ENCODE data around the gene PUS10. TPM values are rescaled to one million over a fixed set of nuclear protein-coding genes. Genes with fewer than 3 reads are reported as not detected.
A peak's percentile ranks its signal among the peaks of the same experiment; 100 is the strongest.

Gene PUS10
- total and polyA plus RNA-seq, 2 of the 13 experiments (the other 11 are each of a cell fraction or from before 2014, with no cell fraction given): 41.4 to 44.3 TPM

GRCh38 chr2:61065714-61066709 is 48.0 kb upstream of the PUS10 start, which contains the start of gene SANBR (continued):
- TF ChIP-seq, protein P1, sequence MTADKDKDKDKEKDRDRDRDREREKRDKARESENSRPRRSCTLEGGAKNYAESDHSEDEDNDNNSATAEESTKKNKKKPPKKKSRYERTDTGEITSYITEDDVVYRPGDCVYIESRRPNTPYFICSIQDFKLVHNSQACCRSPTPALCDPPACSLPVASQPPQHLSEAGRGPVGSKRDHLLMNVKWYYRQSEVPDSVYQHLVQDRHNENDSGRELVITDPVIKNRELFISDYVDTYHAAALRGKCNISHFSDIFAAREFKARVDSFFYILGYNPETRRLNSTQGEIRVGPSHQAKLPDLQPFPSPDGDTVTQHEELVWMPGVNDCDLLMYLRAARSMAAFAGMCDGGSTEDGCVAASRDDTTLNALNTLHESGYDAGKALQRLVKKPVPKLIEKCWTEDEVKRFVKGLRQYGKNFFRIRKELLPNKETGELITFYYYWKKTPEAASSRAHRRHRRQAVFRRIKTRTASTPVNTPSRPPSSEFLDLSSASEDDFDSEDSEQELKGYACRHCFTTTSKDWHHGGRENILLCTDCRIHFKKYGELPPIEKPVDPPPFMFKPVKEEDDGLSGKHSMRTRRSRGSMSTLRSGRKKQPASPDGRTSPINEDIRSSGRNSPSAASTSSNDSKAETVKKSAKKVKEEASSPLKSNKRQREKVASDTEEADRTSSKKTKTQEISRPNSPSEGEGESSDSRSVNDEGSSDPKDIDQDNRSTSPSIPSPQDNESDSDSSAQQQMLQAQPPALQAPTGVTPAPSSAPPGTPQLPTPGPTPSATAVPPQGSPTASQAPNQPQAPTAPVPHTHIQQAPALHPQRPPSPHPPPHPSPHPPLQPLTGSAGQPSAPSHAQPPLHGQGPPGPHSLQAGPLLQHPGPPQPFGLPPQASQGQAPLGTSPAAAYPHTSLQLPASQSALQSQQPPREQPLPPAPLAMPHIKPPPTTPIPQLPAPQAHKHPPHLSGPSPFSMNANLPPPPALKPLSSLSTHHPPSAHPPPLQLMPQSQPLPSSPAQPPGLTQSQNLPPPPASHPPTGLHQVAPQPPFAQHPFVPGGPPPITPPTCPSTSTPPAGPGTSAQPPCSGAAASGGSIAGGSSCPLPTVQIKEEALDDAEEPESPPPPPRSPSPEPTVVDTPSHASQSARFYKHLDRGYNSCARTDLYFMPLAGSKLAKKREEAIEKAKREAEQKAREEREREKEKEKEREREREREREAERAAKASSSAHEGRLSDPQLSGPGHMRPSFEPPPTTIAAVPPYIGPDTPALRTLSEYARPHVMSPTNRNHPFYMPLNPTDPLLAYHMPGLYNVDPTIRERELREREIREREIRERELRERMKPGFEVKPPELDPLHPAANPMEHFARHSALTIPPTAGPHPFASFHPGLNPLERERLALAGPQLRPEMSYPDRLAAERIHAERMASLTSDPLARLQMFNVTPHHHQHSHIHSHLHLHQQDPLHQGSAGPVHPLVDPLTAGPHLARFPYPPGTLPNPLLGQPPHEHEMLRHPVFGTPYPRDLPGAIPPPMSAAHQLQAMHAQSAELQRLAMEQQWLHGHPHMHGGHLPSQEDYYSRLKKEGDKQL (CRISPR knock-in tag; IDR thresholded peaks at IDR 0.05; ENCODE audit: low read depth): no peak
- TF ChIP-seq CBX5 (CRISPR knock-in tag; IDR thresholded peaks at IDR 0.05; ENCODE audit: borderline replicate concordance) (no peak), ZNF776 (CRISPR knock-in tag; IDR thresholded peaks at IDR 0.05) (peak; percentile 83; the same call in 1 of the 2 replicates), RAD21 (CRISPR knock-in tag; IDR thresholded peaks at IDR 0.05) (peak; percentile 53), ZNF496 (CRISPR knock-in tag; IDR thresholded peaks at IDR 0.05; ENCODE audit: insufficient replicate concordance) (no peak), ZBTB3 (CRISPR knock-in tag; IDR thresholded peaks at IDR 0.05; ENCODE audit: borderline replicate concordance, low read depth) (0 out of 2 replicates have a peak, but pooled peaks have one; percentile 17), ZNF749 (CRISPR knock-in tag; IDR thresholded peaks at IDR 0.05; ENCODE audit: borderline replicate concordance) (peak; percentile 91), MTF1 (CRISPR knock-in tag; IDR thresholded peaks at IDR 0.05) (no peak), ETV6 (CRISPR knock-in tag; conservative IDR thresholded peaks at IDR 0.05) (no peak; the same call in 1 of the 2 replicates), POGZ (CRISPR knock-in tag; IDR thresholded peaks at IDR 0.05) (peak; percentile 62; the same call in 1 of the 2 replicates), KDM2A (CRISPR knock-in tag; IDR thresholded peaks at IDR 0.05; ENCODE audit: borderline replicate concordance, low read depth) (peak; percentile 85), PHF20 (CRISPR knock-in tag; IDR thresholded peaks at IDR 0.05) (peak; percentile 48), RXRA (CRISPR knock-in tag; IDR thresholded peaks at IDR 0.05) (peak; percentile 68), HES4 (CRISPR knock-in tag; IDR thresholded peaks at IDR 0.05; ENCODE audit: borderline replicate concordance) (0 out of 2 replicates have a peak, but pooled peaks have one; percentile 63), ZNF333 (CRISPR knock-in tag; IDR thresholded peaks at IDR 0.05; ENCODE audit: borderline replicate concordance) (peak; percentile 19; the same call in 1 of the 2 replicates), U2AF2 (IDR thresholded peaks at IDR 0.05; ENCODE audit: low read depth, low read length) (no peak), GLI4 (CRISPR knock-in tag; IDR thresholded peaks at IDR 0.05; ENCODE audit: borderline replicate concordance) (peak; percentile 91; the same call in 1 of the 2 replicates), DMAP1 (CRISPR knock-in tag; IDR thresholded peaks at IDR 0.05) (peak; percentile 77; the same call in 1 of the 2 replicates)
- TF ChIP-seq, protein P2, sequence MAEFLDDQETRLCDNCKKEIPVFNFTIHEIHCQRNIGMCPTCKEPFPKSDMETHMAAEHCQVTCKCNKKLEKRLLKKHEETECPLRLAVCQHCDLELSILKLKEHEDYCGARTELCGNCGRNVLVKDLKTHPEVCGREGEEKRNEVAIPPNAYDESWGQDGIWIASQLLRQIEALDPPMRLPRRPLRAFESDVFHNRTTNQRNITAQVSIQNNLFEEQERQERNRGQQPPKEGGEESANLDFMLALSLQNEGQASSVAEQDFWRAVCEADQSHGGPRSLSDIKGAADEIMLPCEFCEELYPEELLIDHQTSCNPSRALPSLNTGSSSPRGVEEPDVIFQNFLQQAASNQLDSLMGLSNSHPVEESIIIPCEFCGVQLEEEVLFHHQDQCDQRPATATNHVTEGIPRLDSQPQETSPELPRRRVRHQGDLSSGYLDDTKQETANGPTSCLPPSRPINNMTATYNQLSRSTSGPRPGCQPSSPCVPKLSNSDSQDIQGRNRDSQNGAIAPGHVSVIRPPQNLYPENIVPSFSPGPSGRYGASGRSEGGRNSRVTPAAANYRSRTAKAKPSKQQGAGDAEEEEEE (CRISPR knock-in tag; IDR thresholded peaks at IDR 0.05; ENCODE audit: borderline replicate concordance): no peak

All from HepG2 (cell line).